Urothelium cell line (cell line): Measurements from ENCODE around the gene EPN1.
A peak's percentile ranks its signal among the peaks of the same experiment; 100 is the strongest.

Experiments
- DNase-seq: peaks from one replicate; pipeline ENCODE4 v3.0.0; 2011; ENCODE audit warnings: low spot score, mixed read lengths
- FAIRE-seq: peaks from 2 replicates; lab custom pipeline; 2011; peaks lifted over from hg19 to GRCh38; lab: Jason Lieb, UNC

The EPN1 gene

DNA sequence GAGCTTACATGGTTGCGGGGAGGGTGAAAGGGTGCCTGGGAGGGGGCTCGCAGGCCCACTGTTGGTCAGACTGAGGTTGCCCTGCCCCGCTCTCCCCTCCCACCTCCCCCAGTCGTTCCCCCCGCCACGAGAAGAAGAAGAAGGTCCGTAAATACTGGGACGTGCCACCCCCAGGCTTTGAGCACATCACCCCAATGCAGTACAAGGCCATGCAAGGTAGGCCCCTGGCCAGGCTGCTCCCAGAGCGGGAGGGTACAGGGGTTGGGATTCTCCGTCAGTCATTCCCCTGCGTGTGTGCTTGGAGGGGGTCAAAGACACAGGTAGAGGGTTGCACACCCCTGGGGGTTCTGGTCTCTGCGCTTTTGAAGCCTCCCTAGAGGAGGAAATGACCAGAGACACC is 14.6 kb upstream of the EPN1 start:
- no peak for DNase-seq
- no peak for FAIRE-seq

DNA sequence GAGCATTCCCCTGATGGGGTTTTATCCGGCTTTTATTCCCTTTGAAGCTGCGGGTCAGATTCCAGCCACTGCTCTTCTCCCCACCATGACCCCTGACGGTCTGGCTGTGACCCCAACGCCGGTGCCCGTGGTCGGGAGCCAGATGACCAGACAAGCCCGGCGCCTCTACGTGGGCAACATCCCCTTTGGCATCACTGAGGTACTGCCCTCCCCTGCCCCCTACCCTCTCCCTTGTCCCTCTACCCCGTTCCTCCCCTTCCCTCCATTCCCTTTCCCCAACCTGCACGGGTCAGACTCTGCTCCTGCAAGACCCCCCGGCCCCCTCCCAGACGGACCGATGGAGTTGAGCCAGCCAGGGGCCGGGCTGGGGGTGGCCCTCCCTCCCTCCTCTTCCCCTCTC is 14.0 kb upstream of the EPN1 start:
- FAIRE-seq (no peak), DNase-seq (no peak)

DNA sequence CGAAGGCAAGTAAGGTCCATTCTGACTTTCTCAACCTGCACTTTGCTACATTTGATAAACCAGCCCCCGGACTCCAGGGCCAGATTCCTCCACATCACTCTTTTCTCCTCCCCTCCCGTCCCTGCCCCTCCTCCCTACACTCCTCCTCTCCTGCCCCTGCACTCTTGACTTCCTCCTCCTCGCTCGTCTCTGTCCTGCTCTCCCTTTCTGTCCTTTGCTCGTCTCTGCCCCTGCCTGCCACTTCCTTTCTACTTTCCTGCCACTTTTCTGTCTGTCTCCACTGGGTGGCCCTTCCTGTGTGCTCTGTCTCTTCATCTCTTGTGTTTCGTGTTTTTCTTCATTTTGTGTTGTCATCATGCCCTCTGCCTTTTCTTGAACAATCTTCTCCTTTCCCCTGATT is 13.2 kb upstream of the EPN1 start:
- no peak for FAIRE-seq
- no peak for DNase-seq

DNA sequence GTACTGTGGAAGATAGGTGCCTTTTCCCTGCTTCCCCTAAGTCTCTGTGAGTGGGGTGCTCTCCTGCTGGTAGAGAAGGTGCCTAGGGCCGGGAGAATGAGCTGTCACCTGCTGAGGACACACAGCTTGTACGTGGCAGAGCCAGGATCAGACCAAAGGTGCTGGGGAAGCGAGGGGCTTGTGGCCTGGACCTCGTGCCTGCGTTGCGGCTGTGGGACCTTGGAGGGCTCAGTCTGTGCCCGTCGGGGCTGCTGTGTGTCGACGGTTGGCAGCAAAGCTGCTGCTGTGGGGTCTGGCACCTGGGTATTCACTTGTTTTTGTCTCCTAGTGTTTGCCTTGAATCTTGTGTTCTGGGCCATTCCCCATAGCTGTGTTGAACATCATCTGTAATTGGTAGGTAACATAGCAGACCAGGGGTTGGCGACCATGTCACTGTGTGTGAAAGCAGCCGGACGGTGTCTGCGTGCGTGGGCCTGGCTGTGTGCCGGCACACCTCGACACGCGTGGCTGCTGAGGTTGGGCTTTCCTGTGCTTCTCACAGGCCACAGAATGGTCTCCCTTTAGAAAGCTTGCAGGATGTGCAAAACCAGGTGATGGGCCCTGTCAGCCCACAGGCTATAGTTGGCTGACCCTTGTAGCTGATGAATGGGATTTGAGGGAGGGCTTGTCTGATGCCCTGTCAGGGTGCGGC is 11.0 kb upstream of the EPN1 start:
- DNase-seq (no peak), FAIRE-seq (no peak)

DNA sequence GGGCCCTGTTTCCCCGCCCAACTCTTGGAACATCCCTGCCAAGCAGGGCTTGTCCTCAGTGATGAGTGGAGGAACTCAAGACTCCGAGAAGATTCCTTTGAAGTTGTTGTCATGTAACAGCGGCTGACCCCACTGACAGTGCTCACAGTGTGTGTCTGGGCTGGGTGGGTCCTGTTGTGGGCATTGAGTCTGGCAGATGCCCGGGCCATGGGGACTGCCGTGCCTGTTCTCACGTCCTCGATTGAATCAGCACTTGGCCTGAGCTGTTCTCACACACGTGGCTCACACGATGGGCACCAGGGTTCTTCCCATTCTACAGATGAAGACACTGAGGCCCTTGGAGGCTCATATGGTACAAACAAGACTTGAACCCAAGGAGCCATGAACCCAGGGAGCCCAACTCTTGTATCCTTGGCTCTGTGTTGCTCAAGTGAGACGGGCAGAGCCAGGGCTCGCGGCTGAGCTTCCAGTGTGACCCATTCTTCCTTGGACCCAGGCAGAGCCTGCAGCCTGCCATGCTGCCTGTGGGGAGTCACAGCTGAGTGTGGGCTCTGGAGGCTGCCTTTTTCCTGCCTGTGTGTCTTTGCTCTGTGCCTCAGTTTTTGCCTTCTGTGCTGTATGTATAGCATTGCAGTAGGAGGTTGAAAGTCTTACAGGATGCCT is 8.6 kb upstream of the EPN1 start:
- FAIRE-seq (no peak), DNase-seq (no peak)

DNA sequence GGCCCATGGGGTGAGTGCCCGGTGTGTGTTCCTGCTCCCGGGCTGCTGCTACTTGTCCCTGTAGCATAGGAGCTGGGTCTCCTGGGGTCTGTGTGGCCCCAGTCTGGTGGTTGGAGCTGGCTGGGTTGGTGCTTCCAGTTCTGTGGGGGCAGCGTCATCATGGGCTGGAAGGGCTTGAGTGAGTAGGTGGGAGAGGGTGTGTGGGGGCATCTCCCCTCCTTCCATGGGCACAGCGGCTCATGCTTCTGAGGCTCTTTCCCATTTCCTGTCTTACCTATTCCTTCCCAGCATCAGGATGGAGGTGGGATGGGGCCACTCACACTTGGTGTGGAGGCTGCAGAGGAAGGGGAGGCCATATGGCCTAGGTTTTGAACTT is 8.0 kb upstream of the EPN1 start:
- DNase-seq (no peak), FAIRE-seq (no peak)

DNA sequence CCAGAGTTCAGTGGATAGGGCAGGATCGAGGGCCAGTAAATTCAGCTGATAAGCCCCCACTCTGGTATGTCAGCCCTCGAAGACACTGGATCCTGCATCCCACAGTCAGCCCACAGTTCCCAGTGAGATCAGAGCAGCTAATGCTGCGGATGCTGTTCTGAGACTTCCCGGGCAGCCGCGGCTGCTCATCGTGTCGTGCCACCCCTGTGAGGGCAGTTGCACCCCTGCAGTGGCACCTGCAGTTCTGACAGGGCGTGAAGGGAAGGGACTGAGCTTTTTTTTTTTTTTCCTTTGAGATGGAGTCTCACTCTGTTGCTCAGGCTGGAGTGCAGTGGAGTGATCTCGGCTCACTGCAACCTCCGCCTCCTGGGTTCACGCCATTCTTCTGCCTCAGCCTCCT is 7.5 kb upstream of the EPN1 start:
- FAIRE-seq (no peak), DNase-seq (no peak)

DNA sequence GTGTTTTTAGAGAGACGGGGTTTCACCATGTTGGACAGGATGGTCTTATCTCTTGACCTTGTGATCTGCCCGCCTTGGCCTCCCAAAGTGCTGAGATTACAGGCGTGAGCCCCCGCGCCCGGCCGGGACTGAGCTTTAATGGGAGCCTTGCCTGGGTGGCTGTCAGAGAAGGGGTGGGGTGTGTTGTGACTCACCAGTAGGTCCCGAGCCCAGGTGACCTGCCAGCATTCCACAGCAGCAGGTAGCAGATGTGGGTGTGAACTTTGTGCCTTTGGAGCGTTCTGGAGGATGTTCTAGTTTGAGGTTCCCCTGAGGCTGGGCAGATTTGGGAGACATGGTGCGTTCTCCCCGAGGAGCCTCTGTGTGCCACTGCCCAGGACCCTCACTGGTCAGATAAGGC is 7.1 kb upstream of the EPN1 start:
- FAIRE-seq (no peak), DNase-seq (no peak)

DNA sequence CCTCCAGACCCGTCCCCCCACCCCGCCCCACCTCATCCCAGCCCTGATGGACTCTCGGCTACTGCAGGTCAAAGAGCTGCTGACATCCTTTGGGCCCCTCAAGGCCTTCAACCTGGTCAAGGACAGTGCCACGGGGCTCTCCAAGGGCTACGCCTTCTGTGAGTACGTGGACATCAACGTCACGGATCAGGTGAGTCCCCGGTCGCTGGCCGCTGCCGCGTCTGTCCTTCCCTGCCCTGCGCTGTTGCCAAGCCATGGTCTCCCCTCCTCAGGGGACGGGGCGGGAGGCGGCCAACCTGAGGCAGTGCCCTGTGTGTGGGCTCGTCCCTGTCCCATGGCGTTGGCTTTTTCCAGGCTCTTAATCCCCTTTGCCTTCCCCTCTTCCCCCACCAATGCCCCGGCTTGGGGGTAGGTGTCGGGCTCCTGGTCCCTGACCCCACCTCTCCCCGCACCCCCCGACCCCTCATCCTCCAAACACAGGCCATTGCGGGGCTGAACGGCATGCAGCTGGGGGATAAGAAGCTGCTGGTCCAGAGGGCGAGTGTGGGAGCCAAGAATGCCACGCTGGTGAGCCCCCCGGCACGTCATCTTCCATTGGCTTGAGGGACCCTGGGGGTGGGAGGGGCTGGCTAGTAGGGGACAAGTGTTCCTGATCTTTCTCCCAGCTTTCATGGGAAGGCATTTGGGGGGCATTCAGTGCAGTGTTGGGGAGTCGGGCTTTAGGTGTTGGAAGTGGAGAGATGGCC is 6.2 kb upstream of the EPN1 start:
- DNase-seq (no peak), FAIRE-seq (no peak)

DNA sequence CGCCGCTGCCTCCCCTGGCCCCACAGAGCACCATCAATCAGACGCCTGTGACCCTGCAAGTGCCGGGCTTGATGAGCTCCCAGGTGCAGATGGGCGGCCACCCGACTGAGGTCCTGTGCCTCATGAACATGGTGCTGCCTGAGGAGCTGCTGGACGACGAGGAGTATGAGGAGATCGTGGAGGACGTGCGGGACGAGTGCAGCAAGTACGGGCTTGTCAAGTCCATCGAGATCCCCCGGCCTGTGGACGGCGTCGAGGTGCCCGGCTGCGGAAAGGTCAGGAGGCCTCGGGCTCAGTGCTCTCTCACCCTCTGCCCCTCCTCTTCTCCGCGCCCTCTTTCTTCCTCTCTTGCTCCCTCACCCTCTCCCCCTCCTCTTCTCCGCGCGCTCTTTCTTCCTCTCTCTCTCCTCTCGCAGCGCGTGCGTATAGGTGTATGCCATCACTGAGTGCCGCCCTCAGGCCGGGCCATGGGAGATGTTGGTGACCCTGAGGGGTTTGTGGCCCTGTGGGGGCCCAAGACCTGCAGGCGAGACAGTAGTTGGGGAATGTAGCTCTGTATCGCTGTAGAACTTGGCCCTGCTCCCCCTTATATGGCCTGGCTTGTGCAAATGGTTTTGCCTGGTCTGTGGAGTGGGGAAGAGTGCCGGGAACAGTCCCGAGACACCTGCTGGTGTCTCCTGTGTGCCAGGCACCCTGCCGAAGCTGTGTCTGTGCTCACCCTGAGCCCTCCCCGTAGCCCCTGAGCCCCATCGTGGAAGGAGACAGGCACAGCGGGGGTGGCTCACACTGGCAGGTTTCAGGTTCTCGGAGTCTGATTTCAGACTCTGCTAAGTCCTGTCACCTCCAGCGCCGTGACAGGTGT is 5.4 kb upstream of the EPN1 start:
- FAIRE-seq (no peak), DNase-seq (no peak)

DNA sequence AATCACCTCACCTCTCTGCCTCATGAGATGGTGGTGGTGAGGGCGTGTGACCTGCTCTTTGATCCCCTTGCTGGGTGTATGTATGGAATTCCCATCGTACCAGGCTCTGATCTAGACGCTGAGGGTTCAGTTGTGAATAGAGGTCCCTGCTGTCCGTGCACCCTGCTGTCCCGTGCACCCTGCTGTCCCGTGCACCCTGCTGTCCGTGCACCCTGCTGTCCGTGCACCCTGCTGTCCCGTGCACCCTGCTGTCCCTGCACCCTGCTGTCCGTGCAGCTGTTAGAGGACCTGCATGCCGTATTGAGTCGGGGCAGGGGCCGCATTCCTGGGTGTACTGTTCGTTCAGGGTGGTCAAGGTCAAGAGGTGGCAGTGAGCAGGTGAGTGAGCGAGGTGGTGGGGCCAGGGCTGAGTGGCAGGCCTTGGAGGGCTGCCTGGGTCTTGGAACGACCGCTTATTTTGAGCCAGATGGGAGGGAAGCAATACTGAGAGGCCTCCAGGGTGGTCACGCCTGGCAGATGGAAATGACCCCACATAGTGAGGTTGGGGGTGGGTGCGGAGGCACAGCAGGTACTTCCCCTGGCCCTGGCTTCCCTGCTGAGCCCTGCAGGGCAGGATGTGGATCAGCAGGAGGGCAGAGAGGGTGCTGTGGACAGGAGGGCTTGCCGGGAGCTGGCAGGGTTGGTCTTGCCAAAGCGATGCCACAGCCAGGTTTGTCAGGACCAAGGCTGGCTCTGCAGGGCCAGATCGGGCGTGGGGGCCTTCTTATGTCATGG is 4.6 kb upstream of the EPN1 start:
- DNase-seq (no peak), FAIRE-seq (peak; percentile 100)

DNA sequence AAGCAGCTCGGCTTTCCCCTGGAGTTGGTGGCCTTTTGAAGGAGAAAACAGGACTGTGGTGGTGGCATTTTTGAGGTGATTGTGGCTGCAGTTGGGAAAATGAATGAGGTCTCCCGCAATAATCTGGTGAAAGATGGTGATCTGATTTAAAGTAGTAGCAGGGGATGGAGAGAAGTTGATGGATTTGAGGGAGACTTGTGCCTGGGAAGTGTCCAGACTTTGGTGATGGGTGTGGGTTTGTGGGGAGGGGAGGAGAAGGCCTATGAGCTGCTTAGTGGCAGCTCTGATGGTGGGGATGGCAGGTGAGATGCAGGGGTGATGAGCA is 4.0 kb upstream of the EPN1 start:
- FAIRE-seq, result no peak

DNA sequence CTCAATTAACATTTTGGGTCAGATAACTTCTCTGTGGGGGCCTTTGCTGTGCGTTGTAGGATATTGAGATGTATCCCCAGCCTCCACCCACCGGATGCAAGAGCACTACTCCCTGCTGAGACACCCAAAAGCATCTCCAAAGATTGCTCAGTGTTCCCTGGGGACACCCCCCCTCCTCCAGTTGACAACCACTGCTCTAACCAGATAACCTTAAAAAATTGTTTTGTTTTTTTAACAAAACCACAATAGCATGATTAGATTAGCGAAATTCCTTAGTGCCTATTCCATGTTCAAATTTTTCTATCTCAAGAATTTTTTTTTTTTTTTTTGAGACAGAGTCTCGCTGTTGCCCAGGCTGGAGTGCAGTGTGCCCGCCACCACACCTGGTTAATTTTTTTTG is 2.6 kb upstream of the EPN1 start:
- FAIRE-seq (no peak), DNase-seq (no peak)

More for the DNA sequence above, 4.0 kb upstream of the EPN1 start:
- DNase-seq, result no peak

DNA sequence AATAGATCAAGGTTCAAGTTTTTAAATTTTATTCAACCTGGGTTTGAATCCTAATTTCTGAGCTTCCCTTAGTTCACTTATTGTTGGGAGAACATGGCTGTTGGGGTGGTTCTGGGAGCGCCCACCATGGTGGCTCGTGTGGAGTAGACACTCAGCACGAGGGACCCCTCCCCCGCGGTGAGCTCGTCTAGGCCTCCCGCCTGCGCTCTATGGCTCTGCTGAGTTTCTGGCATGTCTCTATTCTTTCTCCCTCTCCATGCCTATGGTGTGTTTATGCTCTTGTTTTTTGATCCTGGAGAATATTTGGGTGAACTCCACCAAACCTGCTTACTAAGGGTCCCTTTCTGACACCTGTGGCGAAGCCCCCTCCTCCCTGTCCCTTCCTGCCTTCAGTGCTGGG is 1.6 kb upstream of the EPN1 start:
- DNase-seq (no peak), FAIRE-seq (no peak)

DNA sequence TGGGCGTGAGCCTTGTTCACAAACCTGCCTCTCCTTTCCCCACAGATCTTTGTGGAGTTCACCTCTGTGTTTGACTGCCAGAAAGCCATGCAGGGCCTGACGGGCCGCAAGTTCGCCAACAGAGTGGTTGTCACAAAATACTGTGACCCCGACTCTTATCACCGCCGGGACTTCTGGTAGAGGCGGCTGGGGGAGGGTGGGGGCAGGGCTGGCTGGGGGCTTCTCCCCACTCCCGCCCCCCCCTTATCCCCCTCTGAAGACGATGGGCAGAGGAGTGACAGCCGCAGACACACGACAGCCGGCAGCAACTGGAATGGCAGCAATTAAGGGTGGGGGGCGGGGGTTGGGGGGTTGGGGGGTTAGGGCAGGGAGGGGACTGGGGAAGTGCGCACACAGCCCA is 1.1 kb upstream of the EPN1 start:
- DNase-seq, result no peak
- FAIRE-seq, result no peak

DNA sequence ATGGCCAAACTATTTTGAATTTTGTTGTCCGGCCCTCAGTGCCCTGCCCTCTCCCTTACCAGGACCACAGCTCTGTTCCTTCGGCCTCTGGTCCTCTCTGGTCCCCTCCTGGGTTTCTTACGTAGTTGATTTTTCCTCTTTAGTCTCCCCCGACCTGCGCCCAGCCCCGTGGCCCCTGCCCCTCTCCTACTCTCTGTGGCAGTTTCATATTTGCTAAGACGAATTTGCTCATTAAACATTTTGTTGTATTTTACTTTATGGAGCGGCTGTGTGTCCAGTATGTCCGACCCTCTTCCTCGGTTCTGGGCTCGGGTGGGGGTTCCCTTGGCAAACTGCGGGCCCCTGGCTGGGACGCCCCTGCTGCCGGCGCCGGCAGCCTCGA is 576 bp upstream of the EPN1 start:
- no peak for FAIRE-seq

DNA sequence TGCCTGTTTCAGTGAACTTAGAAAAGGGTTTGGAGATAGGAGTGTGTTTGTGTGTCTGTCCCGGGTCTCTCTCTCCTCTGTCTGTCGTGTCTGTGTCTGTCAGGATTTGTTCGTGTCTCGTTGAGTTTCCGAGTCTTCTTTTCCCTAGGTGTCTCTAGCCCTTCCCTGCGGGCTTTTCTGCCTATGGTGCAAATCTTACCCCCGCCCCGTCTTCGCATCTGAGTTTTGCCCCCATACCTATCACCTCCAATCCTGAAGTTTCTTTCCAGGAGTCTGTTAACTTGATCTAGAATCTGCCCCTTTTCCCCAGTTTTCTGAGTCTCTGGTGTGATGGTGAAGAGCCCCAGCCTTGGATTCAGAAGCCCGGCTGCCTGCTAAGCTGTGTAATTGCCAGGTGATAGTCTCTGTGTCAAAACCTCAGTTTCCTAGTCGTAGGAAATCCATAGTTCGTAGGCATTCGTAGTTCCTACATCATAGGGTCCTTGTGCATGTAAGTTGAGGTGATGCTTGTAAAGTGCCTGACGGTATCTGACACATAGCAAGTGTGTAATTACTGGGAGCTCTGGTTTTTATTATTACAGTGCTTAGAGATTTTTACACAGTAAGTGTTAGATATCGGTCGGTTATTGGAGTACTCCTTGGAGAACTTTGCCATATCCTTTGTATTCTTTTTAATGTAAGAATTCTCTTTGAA is 782 bp downstream of the EPN1 start:
- FAIRE-seq, result no peak

More for the DNA sequence above, 576 bp upstream of the EPN1 start:
- DNase-seq, result no peak

DNA sequence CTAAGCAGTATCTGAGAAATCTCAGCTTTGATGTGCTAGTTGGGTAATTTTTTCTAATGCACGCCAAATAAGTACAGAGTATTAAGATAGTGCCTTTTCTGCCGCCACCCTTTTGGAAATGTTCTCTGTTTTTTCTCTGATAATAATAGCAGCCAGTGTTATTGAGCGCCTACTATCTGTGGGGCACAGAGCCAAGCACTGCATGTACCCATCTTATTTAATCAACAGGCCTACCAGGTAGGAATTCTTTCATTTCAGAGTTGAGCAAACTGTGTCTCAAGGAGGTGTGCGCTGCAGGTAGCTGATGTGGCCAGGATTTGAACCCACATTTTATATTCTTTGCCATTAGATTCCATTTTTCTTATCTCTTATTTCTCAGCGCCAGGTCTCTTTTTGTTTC is 1.4 kb downstream of the EPN1 start:
- no peak for FAIRE-seq
- DNase-seq, result no peak

More for the DNA sequence above, 782 bp downstream of the EPN1 start:
- DNase-seq, result no peak

DNA sequence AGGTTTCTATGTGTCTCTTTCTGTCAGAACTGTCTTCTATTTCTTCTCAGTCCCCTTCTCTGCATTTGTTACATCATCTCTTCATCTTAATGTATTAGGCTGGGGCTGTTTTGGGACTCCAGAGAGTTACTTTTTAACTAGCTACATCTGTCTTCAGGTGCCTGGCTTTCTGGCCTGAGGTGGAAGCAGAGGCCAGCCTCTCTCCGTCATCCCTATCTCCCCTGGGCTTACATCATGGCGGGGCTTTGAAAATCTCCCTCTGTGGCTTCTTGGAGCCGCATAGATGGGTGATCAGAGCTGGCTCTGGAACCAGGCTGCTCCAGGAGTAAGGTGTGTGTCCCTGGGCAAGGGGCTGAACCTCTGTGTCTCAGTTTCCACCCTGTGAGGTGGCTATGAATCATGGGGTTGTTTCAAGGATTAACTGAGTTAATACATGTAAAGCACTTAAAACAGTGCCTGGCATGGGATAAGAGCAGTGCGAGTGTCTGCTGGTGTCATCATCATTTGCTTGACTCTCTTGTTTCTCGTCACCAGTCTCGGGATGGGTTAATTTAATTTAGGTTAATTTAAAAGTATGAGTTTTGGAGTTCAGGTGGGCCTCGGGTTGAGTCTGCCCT is 2.0 kb downstream of the EPN1 start:
- FAIRE-seq, result no peak
- no peak for DNase-seq

DNA sequence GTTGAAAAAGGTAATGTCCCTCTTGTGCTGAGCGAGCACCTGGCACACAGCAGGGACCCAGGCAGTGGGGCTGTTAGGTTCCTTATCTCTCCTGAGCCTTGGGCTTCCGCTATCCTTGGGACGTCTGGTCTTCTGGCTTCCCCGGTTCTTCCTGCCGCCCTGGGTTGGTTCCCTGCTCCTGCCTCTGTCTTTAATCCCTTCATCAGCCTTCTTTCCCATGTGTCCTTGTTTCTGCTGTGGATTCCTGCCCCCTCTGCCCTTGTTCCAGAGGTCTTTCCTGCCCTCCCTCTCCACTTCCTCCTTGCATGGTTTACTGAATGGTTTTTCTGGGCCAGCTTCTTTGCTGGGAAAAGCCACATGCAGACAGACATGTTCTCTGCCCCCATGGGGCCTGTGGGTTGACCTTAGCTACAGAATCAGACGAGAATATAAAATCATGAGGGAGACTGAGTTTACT is 2.6 kb downstream of the EPN1 start:
- DNase-seq (no peak), FAIRE-seq (no peak)
